LNCAP (cell line): ENCODE data around the gene CCDC57.

Experiments
- TF ChIP-seq, protein P1 (sequence below): fragments of 450-650 bp; IDR thresholded peaks from 2 replicates; pipeline ENCODE4 v1.5.1; 2017; ENCODE audit warnings: mild to moderate bottlenecking

Gene CCDC57

DNA sequence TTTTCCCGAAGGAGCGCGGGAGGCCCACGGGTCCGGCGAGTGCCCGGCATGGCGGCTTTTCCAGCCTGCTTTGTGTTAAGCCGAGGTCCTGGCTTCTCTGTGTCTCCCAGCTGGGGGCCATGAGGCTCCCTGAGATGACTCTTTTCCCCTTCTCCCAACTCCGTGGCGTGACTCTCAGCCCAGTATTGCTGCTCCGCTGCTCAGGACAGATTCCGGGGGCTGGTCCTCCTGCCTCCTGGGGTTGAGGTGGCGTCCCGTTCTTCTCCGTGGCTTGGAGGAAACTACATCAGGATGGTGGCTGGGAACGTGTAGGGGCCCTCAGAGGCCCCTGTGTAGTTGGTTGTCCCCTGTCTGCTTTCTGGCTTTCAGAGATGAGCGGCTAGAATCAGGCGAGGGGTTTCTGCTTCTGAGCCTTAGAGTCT is 160.0 kb downstream of the CCDC57 start:
- TF ChIP-seq, protein P1, sequence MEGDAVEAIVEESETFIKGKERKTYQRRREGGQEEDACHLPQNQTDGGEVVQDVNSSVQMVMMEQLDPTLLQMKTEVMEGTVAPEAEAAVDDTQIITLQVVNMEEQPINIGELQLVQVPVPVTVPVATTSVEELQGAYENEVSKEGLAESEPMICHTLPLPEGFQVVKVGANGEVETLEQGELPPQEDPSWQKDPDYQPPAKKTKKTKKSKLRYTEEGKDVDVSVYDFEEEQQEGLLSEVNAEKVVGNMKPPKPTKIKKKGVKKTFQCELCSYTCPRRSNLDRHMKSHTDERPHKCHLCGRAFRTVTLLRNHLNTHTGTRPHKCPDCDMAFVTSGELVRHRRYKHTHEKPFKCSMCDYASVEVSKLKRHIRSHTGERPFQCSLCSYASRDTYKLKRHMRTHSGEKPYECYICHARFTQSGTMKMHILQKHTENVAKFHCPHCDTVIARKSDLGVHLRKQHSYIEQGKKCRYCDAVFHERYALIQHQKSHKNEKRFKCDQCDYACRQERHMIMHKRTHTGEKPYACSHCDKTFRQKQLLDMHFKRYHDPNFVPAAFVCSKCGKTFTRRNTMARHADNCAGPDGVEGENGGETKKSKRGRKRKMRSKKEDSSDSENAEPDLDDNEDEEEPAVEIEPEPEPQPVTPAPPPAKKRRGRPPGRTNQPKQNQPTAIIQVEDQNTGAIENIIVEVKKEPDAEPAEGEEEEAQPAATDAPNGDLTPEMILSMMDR = no peak

DNA sequence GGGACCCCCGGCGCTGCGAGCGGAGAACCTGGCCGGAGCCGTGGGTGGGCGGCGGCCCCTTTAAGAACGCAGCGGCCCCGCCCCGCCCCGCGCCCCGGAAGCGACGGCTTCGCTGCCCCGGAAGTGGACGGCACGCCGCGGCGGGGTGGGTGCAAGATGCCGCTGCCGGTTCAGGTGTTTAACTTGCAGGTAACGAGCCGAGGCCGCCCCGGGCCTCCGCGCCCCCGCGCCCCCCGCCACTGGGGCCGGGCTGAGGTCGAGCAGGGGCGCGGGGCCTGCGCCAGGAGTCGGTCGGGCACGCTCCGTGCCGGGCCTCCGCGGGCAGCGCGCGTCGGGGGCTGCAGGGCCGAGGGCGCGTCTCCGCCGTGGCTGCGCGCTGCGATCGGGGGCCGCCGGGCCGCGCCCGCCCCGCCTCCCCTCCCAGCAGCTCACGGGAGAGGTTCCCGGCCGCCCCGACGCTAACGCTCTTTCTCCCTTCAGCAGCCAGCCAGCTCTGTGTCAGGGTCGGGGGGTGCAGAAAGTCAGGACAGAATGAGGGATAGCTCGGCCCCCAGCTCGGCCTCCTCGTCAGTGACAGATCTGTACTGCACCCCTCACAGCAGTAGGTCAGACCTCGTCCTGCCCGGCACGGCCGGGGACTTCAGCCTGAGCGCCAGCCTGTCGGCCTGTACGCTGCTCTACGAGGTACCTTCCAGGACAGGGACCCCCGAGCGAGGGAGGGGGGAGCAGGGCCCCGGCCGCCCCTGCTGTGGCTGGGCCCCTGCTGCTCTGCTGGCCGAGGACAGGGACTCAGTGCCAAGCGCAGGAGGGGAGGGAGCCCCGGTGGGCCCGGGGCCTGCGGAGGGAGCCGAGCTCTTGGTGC is 160.6 kb downstream of the CCDC57 start, which contains the start of the genes GPS1 and RFNG:
TSS of gene GPS1 (plus strand) at position 123 of the 862 bp plus-strand sequence. CDS start at position 157, 34 bp downstream.
TSS of gene RFNG (minus strand) at position 36 of the 862 bp plus-strand sequence. CDS start 45 bp downstream, outside the sequence.
- TF ChIP-seq, protein P1 = no peak
